Mesendoderm (in vitro differentiated cells): ENCODE measurements around the gene UMODL1.
"Not testable (repeated sequence)": the region's sequence is repeated elsewhere in the genome, so short reads cannot be mapped to it uniquely, and the experiment has no call there.

Experiments used
- DNase-seq: peaks from one replicate; pipeline ENCODE4 v3.0.0; 2013
- H2AK5ac ChIP-seq: 2 replicates; pipeline ENCODE4 v1.6.1; 2013; ENCODE audit warnings: low read length, inconsistent platforms
- H2BK120ac ChIP-seq: 2 replicates; pipeline ENCODE4 v1.6.1; 2013; ENCODE audit warnings: low read depth, mild to moderate bottlenecking, low read length, moderate library complexity, mixed read lengths
- H2BK15ac ChIP-seq: replicated peaks from 2 replicates; pipeline ENCODE4 v1.6.1; 2013; ENCODE audit warnings: low read depth, mild to moderate bottlenecking, moderate library complexity
- H2BK5ac ChIP-seq: 2 replicates; pipeline ENCODE4 v1.6.1; 2013; ENCODE audit warnings: low read length, inconsistent platforms
- H3K18ac ChIP-seq: 2 replicates; pipeline ENCODE4 v1.6.1; 2013; ENCODE audit warnings: mild to moderate bottlenecking, low read length, mixed read lengths
- H3K23ac ChIP-seq: one replicate; pipeline ENCODE4 v1.6.1; 2013; ENCODE audit warnings: low read length
- H3K27ac ChIP-seq: 2 replicates; pipeline ENCODE4 v1.5.1; 2013; ENCODE audit warnings: low read depth, mild to moderate bottlenecking, inconsistent platforms, low read length, moderate library complexity
- H3K27me3 ChIP-seq: 2 replicates; pipeline ENCODE4 v1.6.1; 2013; ENCODE audit warnings: low read length, control low read depth, mild to moderate bottlenecking, inconsistent platforms; ENCODE audit not compliant: insufficient read depth, poor library complexity
- H3K36me3 ChIP-seq: 2 replicates; pipeline ENCODE4 v1.6.1; 2013; ENCODE audit warnings: low read length, inconsistent platforms; ENCODE audit not compliant: control insufficient read depth, insufficient read depth
- H3K4ac ChIP-seq: one replicate; pipeline ENCODE4 v1.6.1; 2013; ENCODE audit warnings: low read depth, mild to moderate bottlenecking, low read length, moderate library complexity
- H3K4me1 ChIP-seq: 2 replicates; pipeline ENCODE4 v1.6.1; 2013; ENCODE audit warnings: low read depth, low read length, inconsistent platforms; ENCODE audit not compliant: control insufficient read depth
- H3K4me2 ChIP-seq: 2 replicates; pipeline ENCODE4 v1.6.1; 2013; ENCODE audit warnings: low read length
- H3K4me3 ChIP-seq: 2 replicates; pipeline ENCODE4 v1.5.1; 2013; ENCODE audit warnings: mild to moderate bottlenecking, low read length
- H3K56ac ChIP-seq: one replicate; pipeline ENCODE4 v1.6.1; 2013; ENCODE audit warnings: low read length
- H3K79me1 ChIP-seq: 2 replicates; pipeline ENCODE4 v1.6.1; 2013; ENCODE audit warnings: low read length, inconsistent platforms
- H3K79me2 ChIP-seq: 2 replicates; pipeline ENCODE4 v1.6.1; 2013; ENCODE audit warnings: mild to moderate bottlenecking, low read length; ENCODE audit not compliant: control insufficient read depth, insufficient read depth
- H3K9ac ChIP-seq: 2 replicates; pipeline ENCODE4 v1.6.1; 2013; ENCODE audit warnings: low read length, inconsistent platforms
- H4K5ac ChIP-seq: one replicate; pipeline ENCODE4 v1.6.1; 2013; ENCODE audit warnings: low read length
- H4K8ac ChIP-seq: one replicate; pipeline ENCODE4 v1.6.1; 2013; ENCODE audit warnings: low read depth, mild to moderate bottlenecking, control low read depth, low read length, moderate library complexity
- WGBS: extraction: QIAGEN DNeasy Blood & Tissue Kit; methylation state at CpG from one replicate; pipeline ENCODE4 v1.1.7; 2013; ENCODE audit warnings: low lambda C conversion rate, missing lambda C conversion rate; ENCODE audit not compliant: insufficient coverage; ENCODE audit errors: extremely low coverage; 5-methylcytosine and 5-hydroxymethylcytosine counted together

UMODL1 gene

GRCh38 chr21:42174173-42174572 lies 103.1 kb downstream of the UMODL1 start:
- WGBS, result no CpG with 5 or more reads among the region's 4 CpGs

GRCh38 chr21:42175110-42175710 lies 104.1 kb downstream of the UMODL1 start:
- H3K56ac ChIP-seq, result no peak overlapping the region

More at GRCh38 chr21:42174173-42174572, 103.1 kb downstream of the UMODL1 start:
- no peak overlapping the region for H3K56ac ChIP-seq
- H3K4ac ChIP-seq, result no peak overlapping the region
- H3K27ac ChIP-seq, result no peak overlapping the region
- H3K18ac ChIP-seq, result no peak overlapping the region
- no peak overlapping the region for H3K4me3 ChIP-seq
- no peak overlapping the region for H3K4me2 ChIP-seq
- no peak overlapping the region for H2BK15ac ChIP-seq
- H4K5ac ChIP-seq, result no peak overlapping the region
- DNase-seq, result peak; percentile 14
- H3K9ac ChIP-seq, result no peak overlapping the region
- no peak overlapping the region for H2BK5ac ChIP-seq
- H3K4me1 ChIP-seq, result no peaks in the 10 kb centered on the region
- H2AK5ac ChIP-seq, result no peak overlapping the region
- no peaks in the 10 kb centered on the region for H3K79me1 ChIP-seq
- no peak overlapping the region for H4K8ac ChIP-seq
- no peaks in the 10 kb centered on the region for H3K27me3 ChIP-seq
- H3K79me2 ChIP-seq, result no peaks in the 10 kb centered on the region
- no peak overlapping the region for H2BK120ac ChIP-seq
- H3K36me3 ChIP-seq, result no peaks in the 10 kb centered on the region
- no peak overlapping the region for H3K23ac ChIP-seq

GRCh38 chr21:42176859-42177258 lies 105.7 kb downstream of the UMODL1 start:
- H3K18ac ChIP-seq, result no peak overlapping the region
- H3K56ac ChIP-seq, result no peak overlapping the region
- H3K27me3 ChIP-seq, result no peaks in the 10 kb centered on the region
- H4K5ac ChIP-seq, result no peak overlapping the region
- H2BK15ac ChIP-seq, result no peak overlapping the region
- DNase-seq, result no peak
- H3K9ac ChIP-seq, result no peak overlapping the region
- no CpG with 5 or more reads among the region's 3 CpGs for WGBS
- H3K27ac ChIP-seq, result no peak overlapping the region
- H3K4me1 ChIP-seq, result no peaks in the 10 kb centered on the region
- H2BK5ac ChIP-seq, result no peak overlapping the region
- H3K79me2 ChIP-seq, result no peaks in the 10 kb centered on the region
- no peak overlapping the region for H4K8ac ChIP-seq
- no peak overlapping the region for H3K23ac ChIP-seq
- H3K4ac ChIP-seq, result no peak overlapping the region
- H3K4me2 ChIP-seq, result no peak overlapping the region
- no peaks in the 10 kb centered on the region for H3K79me1 ChIP-seq
- no peak overlapping the region for H2BK120ac ChIP-seq
- H3K36me3 ChIP-seq, result no peaks in the 10 kb centered on the region
- H2AK5ac ChIP-seq, result no peak overlapping the region
- H3K4me3 ChIP-seq, result no peak overlapping the region

More at GRCh38 chr21:42175110-42175710, 104.1 kb downstream of the UMODL1 start:
- no peak overlapping the region for H3K27ac ChIP-seq
- no peak for DNase-seq
- no peak overlapping the region for H3K4me2 ChIP-seq
- no peaks in the 10 kb centered on the region for H3K79me2 ChIP-seq
- no peaks in the 10 kb centered on the region for H3K36me3 ChIP-seq
- no peak overlapping the region for H3K4ac ChIP-seq
- no peak overlapping the region for H2BK120ac ChIP-seq
- H4K5ac ChIP-seq, result no peak overlapping the region
- H4K8ac ChIP-seq, result no peak overlapping the region
- WGBS, result no CpG with 5 or more reads among the region's 6 CpGs
- H3K4me3 ChIP-seq, result no peak overlapping the region
- H3K27me3 ChIP-seq, result no peaks in the 10 kb centered on the region
- H2BK15ac ChIP-seq, result no peak overlapping the region
- no peaks in the 10 kb centered on the region for H3K4me1 ChIP-seq
- H3K79me1 ChIP-seq, result no peaks in the 10 kb centered on the region
- no peak overlapping the region for H2AK5ac ChIP-seq
- H3K23ac ChIP-seq, result no peak overlapping the region
- no peak overlapping the region for H3K9ac ChIP-seq
- no peak overlapping the region for H2BK5ac ChIP-seq
- H3K18ac ChIP-seq, result no peak overlapping the region

GRCh38 chr21:42179316-42179715 lies 108.2 kb downstream of the UMODL1 start:
- Histone ChIP-seq H3K9ac (no peak overlapping the region), H3K4ac (no peak overlapping the region), H3K23ac (no peak overlapping the region), H3K4me1 (no peaks in the 10 kb centered on the region), H3K27me3 (no peaks in the 10 kb centered on the region), H3K27ac (no peak overlapping the region), H3K4me3 (no peak overlapping the region), H2BK5ac (no peak overlapping the region), H3K18ac (no peak overlapping the region), H2BK120ac (no peak overlapping the region), H3K79me2 (no peaks in the 10 kb centered on the region), H3K4me2 (no peak overlapping the region), H3K36me3 (no peaks in the 10 kb centered on the region), H4K5ac (no peak overlapping the region), H4K8ac (no peak overlapping the region), H2BK15ac (no peak overlapping the region), H3K56ac (no peak overlapping the region), H2AK5ac (no peak overlapping the region), H3K79me1 (no peaks in the 10 kb centered on the region)
- WGBS, result no CpG with 5 or more reads among the region's 3 CpGs
- no peak for DNase-seq

- not testable (repeated sequence) for H3K79me1 ChIP-seq, H3K36me3 ChIP-seq, H4K8ac ChIP-seq, H3K27ac ChIP-seq, H2AK5ac ChIP-seq, H3K9ac ChIP-seq, H3K4me3 ChIP-seq, H3K79me2 ChIP-seq, H3K56ac ChIP-seq, H3K4me1 ChIP-seq, H3K27me3 ChIP-seq, H3K4ac ChIP-seq, H3K23ac ChIP-seq, H3K4me2 ChIP-seq, H3K18ac ChIP-seq, DNase-seq, H2BK5ac ChIP-seq, H2BK15ac ChIP-seq, H4K5ac ChIP-seq, H2BK120ac ChIP-seq
- no CpG with 5 or more reads among the region's 3 CpGs for WGBS
Measured at GRCh38 chr21:42180001-42180400, 108.9 kb downstream of the UMODL1 start.
